Measurements from ENCODE around the gene HMCN2.

GRCh38 chr9:130259044-130259443, 6.5 kb upstream of the HMCN2 start:
- TF ChIP-seq CTCF (conservative IDR thresholded peaks at IDR 0.05), result no peak
- TF ChIP-seq EZH2 (IDR thresholded peaks at IDR 0.05; ENCODE audit: low read depth), result no peak
